Medulla oblongata (tissue), 1 donor: ENCODE measurements around the gene SLAIN2.

Experiments
- DNase-seq: peaks from one replicate; pipeline ENCODE4 v3.0.0-alpha.2; 2015; ENCODE audit errors: extremely low spot score

Gene SLAIN2

GRCh38 chr4:48369248-48369647 lies 27.9 kb downstream of the SLAIN2 start:
- no peak for DNase-seq

DNA sequence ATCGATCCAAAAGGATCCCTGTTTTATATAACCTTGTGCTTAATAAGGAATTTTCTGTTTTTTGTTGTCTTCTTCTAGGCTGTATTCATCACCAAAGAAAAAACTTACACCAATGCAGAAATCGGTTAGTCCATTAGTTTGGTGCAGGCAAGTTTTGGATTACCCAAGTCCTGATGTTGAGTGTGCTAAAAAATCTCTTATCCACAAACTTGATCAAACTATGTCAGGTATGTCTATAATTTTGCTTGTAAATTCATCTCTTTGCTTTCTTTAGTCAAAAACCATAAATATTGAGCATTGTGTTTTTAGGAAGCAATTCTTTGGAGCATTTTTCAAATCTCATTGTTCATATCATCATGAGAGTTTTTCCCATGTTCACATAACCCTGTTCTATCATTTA lies 28.4 kb downstream of the SLAIN2 start:
- DNase-seq, result no peak

GRCh38 chr4:48370260-48371134 lies 29.2 kb downstream of the SLAIN2 start:
- DNase-seq, result no peak

DNA sequence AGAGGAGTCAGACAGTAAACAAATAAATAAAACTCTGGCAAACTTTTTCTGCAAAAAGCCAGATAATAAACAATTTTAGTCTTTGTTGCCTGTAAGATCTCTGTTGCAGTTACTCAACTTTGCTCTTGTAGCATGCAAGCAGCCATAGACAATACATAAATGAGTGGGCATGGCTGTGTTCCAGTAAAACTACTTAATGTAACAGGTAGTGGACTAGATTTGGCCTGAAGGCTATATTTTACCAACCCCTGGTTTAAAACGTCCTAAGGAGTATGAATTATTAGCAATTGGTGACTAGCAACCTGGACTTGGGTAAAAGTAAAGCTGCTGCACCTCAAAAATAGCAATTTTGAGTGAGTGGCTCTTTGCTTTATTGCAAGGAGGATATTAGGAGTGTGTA lies 30.9 kb downstream of the SLAIN2 start:
- no peak for DNase-seq

DNA sequence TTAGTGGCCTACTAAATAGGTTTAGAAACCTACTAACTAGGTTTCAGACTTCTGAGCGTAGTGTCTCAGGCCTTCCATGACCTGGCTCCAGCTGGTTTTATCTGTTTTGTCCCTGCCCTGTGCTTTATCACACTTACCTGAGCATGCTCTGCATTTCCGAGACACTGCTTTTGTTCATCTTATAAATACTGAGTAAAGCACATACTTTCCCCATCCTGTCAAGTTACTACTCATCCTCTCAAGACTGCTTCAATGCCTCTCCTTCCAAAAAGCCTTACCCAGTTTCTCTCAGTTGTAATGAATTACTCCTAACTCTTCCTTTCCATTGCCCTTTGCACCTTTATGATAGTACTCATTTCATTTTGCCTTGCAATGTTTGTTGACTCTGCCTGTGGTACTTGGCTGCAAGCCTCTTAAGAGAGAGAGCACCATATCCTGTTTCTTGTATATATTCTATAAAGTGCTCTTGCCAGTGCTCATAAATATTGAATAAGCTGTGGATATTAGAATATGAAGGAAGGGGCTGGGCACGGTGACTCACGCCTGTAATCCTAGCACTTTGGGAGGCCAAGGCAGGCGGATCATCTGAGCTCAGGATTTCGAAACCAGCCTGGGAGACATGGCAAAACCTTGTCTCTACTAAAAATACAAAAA lies 34.4 kb downstream of the SLAIN2 start:
- DNase-seq, result no peak

- no peak for DNase-seq
Measured at GRCh38 chr4:48379587-48380180, 38.4 kb downstream of the SLAIN2 start.

DNA sequence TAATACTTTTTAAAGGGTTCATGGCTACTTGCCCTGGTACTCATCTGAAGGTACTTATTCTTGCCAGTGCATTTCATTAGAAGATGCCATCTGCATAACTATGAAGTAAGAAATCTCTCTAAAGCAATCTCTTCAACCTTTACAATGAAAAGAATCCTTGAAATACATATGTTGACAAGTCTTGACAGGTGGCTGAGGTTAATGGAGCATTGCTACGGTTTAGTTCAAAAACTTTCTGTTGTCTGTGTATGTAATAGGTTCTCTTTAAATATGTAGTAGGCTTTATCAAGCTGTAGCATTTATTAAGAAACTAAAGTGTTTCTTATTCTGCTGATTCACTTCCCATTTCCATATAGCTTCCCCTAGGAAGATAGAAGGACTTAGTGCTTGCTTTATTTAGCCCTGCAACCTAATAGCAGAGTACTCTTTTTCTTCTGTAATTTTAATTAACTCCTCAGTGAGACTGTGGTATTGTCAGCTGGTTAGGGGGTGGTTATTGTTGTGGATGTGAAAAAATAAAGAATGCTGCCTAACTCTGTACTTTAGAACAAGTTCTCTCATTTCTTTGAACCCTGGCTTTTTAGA lies 39.3 kb downstream of the SLAIN2 start:
- no peak for DNase-seq

DNA sequence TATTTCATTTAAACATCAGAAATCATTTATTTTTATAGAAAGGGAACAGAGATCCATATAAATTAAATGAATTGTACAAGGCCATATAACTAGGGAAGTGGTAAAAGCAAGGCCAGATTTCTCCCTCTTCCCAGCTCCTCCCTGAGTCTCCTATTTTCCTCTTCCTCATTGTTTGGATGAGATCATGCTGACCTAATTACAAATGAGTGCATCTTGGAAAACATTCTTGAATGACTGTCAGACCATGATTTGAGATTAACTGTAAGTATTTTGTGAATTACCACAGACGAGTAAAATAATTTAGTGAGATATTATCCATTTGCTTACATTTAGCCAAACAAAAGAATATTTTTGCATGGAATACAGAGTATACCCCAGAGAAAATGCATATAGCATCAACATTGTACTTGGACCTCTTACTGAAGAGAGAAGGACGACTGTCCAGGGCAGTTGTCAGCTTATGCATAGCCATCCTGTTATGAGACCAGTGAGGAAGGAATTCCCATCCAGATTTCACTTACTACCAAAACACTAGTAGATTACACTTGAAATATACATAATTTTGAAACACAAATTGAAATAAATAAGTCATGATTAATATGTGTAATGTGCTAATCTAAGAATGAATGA lies 47.3 kb downstream of the SLAIN2 start:
- DNase-seq, result peak; percentile 26

GRCh38 chr4:48396043-48396442 lies 54.7 kb downstream of the SLAIN2 start:
- DNase-seq, result no peak

DNA sequence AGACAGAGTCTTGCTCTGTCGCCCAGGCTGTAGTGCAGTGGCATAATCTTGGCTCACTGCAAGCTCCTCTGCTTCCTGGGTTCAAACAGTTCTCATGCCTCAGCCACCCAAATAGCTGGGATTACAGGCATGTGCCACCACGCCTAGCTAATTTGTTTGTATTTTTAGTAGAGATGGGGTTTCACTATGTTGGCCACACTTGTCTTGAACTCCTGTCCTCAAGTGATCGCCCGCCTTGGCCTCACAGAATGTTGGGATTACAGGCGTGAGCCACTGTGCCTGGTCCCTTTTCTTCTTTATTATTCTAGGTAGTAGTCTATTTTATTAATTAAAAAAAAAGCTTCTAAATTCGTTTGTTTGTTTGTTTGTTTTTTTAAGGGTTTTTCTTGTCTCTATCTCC lies 59.1 kb downstream of the SLAIN2 start:
- no peak for DNase-seq

DNA sequence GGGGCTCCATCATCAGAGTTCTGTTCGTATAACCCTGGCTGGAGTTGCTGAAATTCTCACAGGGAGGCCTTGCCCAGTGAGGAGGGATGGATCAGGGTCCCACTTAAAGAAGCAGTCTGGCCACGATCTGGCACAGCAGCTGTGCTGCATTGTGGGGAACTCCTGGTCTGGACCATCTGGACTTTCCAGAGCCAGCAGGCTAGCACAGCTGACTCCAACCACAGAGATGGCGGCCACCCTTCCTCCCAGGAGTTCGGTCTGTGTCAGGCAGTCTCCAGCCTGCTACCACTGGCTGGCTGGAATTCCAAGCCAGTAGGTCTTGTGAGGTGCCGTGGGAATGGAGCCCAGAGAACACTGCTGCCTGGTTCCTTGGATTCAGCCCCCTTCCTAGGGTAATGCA lies 62.0 kb downstream of the SLAIN2 start:
- DNase-seq, result no peak

DNA sequence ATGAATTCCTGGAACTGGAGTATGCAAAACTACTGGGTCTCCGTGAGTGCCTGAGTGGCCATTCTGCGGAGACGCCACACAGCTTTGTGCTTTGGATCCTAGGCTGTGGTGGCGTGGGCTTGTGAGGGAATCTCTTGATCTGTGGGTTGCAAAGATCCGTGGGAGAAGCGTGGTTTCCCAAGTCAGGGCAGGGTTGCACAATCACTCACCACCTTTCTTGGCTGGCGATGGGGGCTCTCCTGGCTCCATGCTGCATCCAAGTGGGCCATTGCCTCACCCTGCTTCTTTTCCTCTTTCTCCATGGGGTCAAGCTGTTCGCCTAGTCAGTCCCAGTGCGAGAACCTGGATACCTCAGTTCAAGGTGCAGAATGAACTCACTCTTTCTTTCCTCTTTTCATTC lies 62.5 kb downstream of the SLAIN2 start:
- no peak for DNase-seq

DNA sequence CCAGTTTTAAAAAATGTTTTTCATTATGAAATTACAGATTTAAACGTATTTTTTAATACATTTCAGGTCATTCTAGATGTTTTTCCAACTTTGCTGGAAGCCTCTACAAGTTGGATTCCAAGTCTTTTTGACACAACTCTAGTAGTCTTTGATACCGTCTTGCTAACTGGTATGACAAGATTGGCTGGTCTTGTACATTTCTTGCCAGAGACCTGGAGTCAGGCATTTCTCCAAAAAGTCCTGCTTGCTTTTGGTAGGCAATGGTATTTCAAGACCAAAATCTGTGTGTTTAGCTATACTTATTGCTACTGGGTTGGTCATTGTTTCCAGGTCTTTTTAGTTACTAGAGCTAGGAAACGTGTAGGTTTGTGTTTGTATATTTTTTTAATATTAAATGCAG lies 64.6 kb downstream of the SLAIN2 start:
- no peak for DNase-seq

DNA sequence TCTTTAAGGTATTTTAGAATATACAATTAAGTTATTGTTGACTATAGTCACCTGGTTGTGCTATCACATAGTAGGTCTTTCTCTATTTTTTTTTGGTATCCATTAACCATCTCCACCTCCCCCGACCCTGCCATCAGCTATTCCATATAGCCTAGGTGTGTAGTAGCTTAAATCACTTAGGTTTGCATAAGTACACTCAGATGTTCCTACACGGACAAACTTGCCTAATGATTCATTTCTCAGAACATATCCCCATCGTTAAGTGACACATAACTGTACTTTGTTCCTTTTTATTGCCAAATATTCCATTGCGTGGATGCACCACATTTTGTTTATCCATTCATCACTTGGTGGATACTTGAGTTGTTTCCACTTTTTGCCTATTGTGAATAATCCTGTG lies 67.9 kb downstream of the SLAIN2 start:
- no peak for DNase-seq

- no peak for DNase-seq
Measured at GRCh38 chr4:48410812-48411211, 69.5 kb downstream of the SLAIN2 start.

DNA sequence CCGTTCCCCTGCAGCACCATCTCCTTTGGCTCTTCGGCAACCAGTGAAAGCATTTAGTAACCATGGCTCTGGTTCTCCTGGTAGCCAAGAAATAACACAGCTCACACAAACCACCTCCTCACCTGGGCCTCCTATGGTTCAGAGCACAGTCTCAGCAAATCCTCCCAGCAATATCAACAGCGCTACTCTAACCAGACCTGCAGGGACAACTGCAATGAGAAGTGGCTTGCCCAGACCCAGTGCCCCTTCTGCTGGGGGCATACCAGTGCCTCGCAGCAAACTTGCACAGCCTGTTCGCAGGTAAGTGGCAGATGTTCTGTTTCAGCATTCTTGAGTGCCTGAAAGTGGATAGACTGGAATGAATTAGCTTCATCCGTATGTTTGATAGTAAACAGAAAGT lies 78.8 kb downstream of the SLAIN2 start:
- DNase-seq, result no peak

DNA sequence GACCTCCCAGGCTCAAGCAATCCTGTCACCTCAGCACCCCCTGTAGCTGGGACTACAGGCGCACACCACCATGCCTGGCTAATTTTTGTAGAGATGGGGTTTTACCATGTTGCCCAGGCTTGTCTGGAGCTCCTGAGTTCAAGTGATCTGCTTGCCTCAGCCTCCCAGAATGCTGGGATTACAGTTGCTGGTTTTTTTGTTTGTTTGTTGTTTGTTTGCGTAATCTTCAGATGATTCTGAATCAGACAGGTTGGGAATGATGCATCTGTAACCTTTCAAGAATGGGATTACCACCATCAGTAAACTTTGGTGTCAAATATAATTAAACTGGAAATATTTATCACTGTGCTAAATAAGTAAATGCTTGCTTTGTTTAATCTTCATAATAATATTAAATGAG lies 79.8 kb downstream of the SLAIN2 start:
- DNase-seq, result no peak

DNA sequence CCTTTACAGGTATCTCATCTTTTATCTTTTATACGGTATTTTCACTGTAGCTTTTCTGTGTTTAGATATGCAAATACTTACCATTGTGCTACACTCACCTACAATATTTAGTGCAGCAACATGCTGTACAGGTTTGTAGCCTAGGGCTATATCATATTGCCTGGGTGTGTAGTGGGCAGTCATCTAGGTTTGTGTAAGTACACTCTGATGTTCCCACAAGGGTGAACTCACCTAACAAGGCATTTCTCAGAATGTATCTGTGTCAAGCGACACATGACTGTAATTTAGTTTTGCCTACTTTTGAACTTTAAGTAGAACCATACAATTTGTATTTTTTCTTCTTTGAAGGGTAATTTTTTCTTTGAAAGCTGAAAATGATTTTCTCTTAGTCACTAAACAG lies 87.6 kb downstream of the SLAIN2 start:
- no peak for DNase-seq

GRCh38 chr4:48429709-48430474 lies 88.6 kb downstream of the SLAIN2 start:
- no peak for DNase-seq

DNA sequence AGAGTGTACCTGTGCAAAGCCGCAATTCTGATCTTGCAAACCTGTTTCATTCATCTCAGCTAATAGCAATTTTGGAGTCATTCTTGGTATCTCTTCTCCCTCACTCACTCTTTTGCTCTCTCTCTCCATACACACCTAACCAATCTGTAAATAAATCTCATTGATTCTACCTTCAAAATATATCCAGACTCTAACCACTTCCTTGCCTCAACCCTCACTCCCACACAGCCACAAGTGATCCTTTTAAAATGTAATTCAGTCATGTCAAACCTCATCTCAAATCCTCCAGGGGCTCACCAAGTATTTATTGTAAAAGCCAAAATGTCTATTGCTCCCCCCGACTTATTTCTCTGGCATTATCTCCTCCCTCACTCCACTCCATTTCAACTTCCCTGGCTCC lies 90.1 kb downstream of the SLAIN2 start:
- no peak for DNase-seq

DNA sequence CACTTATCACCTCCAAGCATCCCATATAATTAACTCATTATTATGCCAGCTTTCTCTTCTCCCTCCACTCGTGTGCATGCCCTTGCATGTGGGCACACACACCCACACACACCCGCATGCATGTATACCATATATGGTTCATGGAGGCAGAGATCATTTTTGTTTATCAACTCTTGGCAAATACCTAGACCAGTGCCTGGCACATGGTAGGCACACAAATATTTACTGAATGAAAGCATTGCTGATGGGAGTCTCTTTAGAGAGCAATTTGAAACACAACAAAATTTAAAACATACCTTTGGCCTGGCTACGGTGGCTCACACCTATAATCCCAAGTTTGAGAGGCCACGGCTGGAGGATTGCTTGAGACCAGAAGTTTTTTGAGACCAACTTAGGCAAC lies 90.7 kb downstream of the SLAIN2 start:
- DNase-seq, result no peak
